SU-DHL-6 (cell line): ENCODE results near the gene PHF21B.

Source experiments
- H2AFZ ChIP-seq: fragments of 200-600 bp; sonication (generic); 2 replicates; pipeline ENCODE4 v1.6.1; 2014; ENCODE audit warnings: low read depth, mild to moderate bottlenecking, moderate library complexity, mixed read lengths, antibody characterized with exemption, low read length; ENCODE audit not compliant: severe bottlenecking
- H3F3A ChIP-seq: fragments of 200-600 bp; shearing (Covaris generic); 2 replicates; pipeline ENCODE4 v1.6.0; 2016; ENCODE audit warnings: antibody characterized with exemption, mild to moderate bottlenecking; ENCODE audit not compliant: insufficient read depth
- H3K27ac ChIP-seq: fragments of 200-600 bp; sonication (generic); 2 replicates; pipeline ENCODE4 v1.5.1; 2016; ENCODE audit warnings: low read depth, mild to moderate bottlenecking, low read length, moderate library complexity, mixed read lengths
- H3K27me3 ChIP-seq: fragments of 200-600 bp; sonication (generic), shearing (Covaris generic); 2 replicates; pipeline ENCODE4 v1.6.0; 2014; ENCODE audit warnings: mild to moderate bottlenecking, low read length
- H3K36me3 ChIP-seq: fragments of 200-600 bp; sonication (generic); 2 replicates; pipeline ENCODE4 v1.6.1; 2014; ENCODE audit warnings: mild to moderate bottlenecking, low read length, mixed read lengths
- H3K4me2 ChIP-seq: fragments of 300-600, 200-600 bp; shearing (Covaris generic), sonication (generic); 2 replicates; pipeline ENCODE4 v1.6.0; 2014; ENCODE audit warnings: low read length, low read depth, mild to moderate bottlenecking; ENCODE audit not compliant: poor library complexity, severe bottlenecking
- H3K4me3 ChIP-seq: fragments of 200-600 bp; sonication (generic); 2 replicates; pipeline ENCODE4 v1.5.1; 2014; ENCODE audit warnings: antibody characterized with exemption, low read length, mild to moderate bottlenecking, mixed read lengths; ENCODE audit not compliant: insufficient read depth, poor library complexity, severe bottlenecking
- H3K79me2 ChIP-seq: fragments of 200-600 bp; sonication (generic); 2 replicates; pipeline ENCODE4 v1.6.1; 2014; ENCODE audit warnings: mild to moderate bottlenecking, low read length, moderate library complexity; ENCODE audit not compliant: insufficient read depth
- H3K9ac ChIP-seq: fragments of 200-600 bp; sonication (generic); 2 replicates; pipeline ENCODE4 v1.7.0; 2014; ENCODE audit warnings: mild to moderate bottlenecking, low read length
- H3K9me2 ChIP-seq: fragments of 200-600 bp; sonication (generic); replicated peaks from 2 replicates; pipeline ENCODE4 v1.6.1; 2014; ENCODE audit warnings: low read length; ENCODE audit not compliant: insufficient read depth
- H3K9me3 ChIP-seq: fragments of 200-600 bp; sonication (generic); 2 replicates; pipeline ENCODE4 v1.6.1; 2014; ENCODE audit warnings: low read length, mixed read lengths; ENCODE audit not compliant: insufficient read depth
- H4K20me1 ChIP-seq: fragments of 200-600 bp; sonication (generic); 2 replicates; pipeline ENCODE4 v1.6.1; 2014; ENCODE audit warnings: low read depth, mild to moderate bottlenecking, antibody characterized with exemption, low read length, moderate library complexity, mixed read lengths
- CTCF ChIP-seq: fragments of 200-600 bp; sonication (generic); IDR thresholded peaks from one replicate; pipeline ENCODE4 v1.5.1; 2017; ENCODE audit warnings: antibody characterized with exemption, mild to moderate bottlenecking, low read length, moderate library complexity; ENCODE audit not compliant: insufficient read depth, poor library complexity, severe bottlenecking
- EZH2phosphoT487 ChIP-seq: fragments of 200-600 bp; sonication (generic), shearing (Covaris generic); conservative IDR thresholded peaks from 2 replicates; pipeline ENCODE4 v1.6.1; 2018; ENCODE audit warnings: mild to moderate bottlenecking, antibody characterized with exemption, low read length, moderate library complexity, mixed read lengths

Gene PHF21B

DNA sequence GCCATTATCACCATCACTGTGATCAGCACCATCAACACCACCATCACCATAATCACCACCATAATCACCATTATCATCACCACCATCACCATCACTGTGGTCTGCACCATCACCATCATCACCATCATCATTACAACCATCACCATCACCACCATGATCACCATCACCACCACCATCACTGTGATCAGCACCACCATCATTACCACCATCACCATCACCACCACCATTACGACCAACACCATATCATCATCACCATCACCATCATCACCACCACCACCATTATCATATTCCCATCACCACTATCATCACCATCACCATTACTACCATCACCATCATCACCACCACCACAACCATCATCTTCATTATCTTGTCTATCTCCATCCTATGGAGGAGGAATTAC, 125.2 kb downstream of the PHF21B start:
- Histone ChIP-seq H3K9ac (no peak overlapping the region), H3K27me3 (no peaks in the 10 kb centered on the region)
- no peak for TF ChIP-seq CTCF
- TF ChIP-seq EZH2phosphoT487, result no peak

DNA sequence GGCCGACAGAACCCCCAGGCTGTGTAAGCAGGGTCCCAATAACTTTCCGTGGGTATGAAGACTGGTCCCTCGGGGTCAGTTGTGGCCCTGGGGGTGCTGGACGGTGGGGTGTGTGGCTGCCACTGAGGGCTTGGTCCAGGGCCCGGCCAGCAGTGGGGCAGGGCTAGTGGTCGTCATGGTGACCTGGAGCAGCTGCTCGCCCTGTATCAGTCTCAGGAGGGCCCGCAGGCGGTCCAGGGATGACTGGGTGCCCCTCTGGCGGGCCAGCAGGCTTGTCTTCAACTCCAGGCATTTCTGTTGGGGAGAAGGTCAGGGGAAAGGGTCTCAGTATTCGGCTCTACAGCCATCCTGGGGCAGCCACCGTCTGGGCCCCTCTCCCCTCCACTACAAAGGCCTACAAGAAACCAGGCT, 126.8 kb downstream of the PHF21B start:
- TF ChIP-seq CTCF (no peak), EZH2phosphoT487 (no peak)
- no peak overlapping the region for H2AFZ ChIP-seq
- no peak overlapping the region for H3K27ac ChIP-seq
- H3K4me2 ChIP-seq, result no peak overlapping the region
- no peak overlapping the region for H3K4me3 ChIP-seq
- H4K20me1 ChIP-seq, result no peaks in the 10 kb centered on the region
- H3K79me2 ChIP-seq, result no peaks in the 10 kb centered on the region
- H3K9me2 ChIP-seq, result no peaks in the 10 kb centered on the region
- H3K9ac ChIP-seq, result no peak overlapping the region
- no peaks in the 10 kb centered on the region for H3K9me3 ChIP-seq
- H3F3A ChIP-seq, result no peaks in the 10 kb centered on the region
- H3K27me3 ChIP-seq, result no peaks in the 10 kb centered on the region
- H3K36me3 ChIP-seq, result no peaks in the 10 kb centered on the region

More for the DNA sequence above, 125.2 kb downstream of the PHF21B start:
- Histone ChIP-seq H3K4me2 (no peak overlapping the region), H3F3A (no peaks in the 10 kb centered on the region), H4K20me1 (no peaks in the 10 kb centered on the region), H3K9me2 (no peaks in the 10 kb centered on the region), H3K9me3 (no peaks in the 10 kb centered on the region), H2AFZ (no peak overlapping the region), H3K4me3 (no peak overlapping the region), H3K79me2 (no peaks in the 10 kb centered on the region), H3K27ac (no peak overlapping the region), H3K36me3 (no peaks in the 10 kb centered on the region)

GRCh38 chr22:44882226-44882905, 127.4 kb downstream of the PHF21B start:
- Histone ChIP-seq H3F3A (no peaks in the 10 kb centered on the region), H3K9ac (no peak overlapping the region), H3K9me3 (no peaks in the 10 kb centered on the region), H2AFZ (no peak overlapping the region), H3K79me2 (no peaks in the 10 kb centered on the region), H3K9me2 (no peaks in the 10 kb centered on the region), H3K27me3 (no peaks in the 10 kb centered on the region), H3K36me3 (no peaks in the 10 kb centered on the region), H4K20me1 (no peaks in the 10 kb centered on the region), H3K4me2 (no peak overlapping the region), H3K27ac (no peak overlapping the region), H3K4me3 (no peak overlapping the region)
- TF ChIP-seq CTCF (no peak), EZH2phosphoT487 (no peak)
